ENCODE data around the gene PCOLCE2.

Gene PCOLCE2

DNA sequence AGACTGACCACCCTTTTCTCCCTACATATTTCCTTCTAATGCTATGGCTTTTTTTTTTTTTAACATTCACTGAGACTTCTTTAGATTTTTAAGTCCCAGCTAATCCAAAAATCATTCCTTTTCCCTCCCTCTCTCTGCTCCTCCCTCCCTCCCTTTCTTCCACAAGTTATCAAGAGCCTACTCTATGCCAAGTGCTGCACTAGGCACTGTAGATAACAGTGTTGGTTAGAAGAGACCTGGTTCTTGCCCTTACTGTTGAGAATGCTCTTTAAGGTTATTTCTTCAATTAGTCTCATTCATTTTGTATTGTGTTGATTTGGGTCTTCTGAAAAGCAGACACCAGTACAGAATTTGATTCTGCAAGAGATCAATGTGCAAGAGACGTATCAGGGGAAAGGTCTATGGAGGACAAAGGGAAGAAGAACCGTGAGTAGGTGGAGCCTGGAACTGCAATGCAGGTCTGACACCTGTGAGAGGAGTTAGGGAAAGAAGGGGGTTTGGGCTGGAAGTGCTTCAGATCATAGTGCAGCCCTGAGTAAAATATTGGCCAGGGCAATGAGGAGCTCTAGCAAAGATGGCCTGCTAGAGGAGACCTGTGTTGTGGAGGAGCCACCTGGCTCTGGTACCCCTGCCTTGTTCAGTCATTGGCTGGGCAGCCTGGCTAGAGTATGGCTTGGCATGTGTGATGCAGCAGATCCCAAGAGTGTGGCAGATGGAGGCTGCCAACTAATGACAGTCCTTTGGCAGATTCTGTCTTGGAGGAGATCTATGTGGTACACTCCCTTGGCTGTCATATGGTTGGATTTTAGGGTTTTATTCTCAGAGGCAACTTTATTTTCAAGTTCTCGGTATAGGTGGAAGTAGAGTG lies 9.7 kb upstream of the PCOLCE2 start:
- H3K9me3 Mint-ChIP-seq, result peaks cover 11% of the 10 kb centered on the region
- peaks cover 13% of the 10 kb centered on the region for H3K27me3 Mint-ChIP-seq (ENCODE audit: low read depth, poor library complexity)
- no peak overlapping the region for H3K4me3 Mint-ChIP-seq
- DNase-seq, result no peak
- TF ChIP-seq, protein P1, sequence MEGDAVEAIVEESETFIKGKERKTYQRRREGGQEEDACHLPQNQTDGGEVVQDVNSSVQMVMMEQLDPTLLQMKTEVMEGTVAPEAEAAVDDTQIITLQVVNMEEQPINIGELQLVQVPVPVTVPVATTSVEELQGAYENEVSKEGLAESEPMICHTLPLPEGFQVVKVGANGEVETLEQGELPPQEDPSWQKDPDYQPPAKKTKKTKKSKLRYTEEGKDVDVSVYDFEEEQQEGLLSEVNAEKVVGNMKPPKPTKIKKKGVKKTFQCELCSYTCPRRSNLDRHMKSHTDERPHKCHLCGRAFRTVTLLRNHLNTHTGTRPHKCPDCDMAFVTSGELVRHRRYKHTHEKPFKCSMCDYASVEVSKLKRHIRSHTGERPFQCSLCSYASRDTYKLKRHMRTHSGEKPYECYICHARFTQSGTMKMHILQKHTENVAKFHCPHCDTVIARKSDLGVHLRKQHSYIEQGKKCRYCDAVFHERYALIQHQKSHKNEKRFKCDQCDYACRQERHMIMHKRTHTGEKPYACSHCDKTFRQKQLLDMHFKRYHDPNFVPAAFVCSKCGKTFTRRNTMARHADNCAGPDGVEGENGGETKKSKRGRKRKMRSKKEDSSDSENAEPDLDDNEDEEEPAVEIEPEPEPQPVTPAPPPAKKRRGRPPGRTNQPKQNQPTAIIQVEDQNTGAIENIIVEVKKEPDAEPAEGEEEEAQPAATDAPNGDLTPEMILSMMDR (IDR thresholded peaks at IDR 0.05), result no peak
- no peaks in the 10 kb centered on the region for H3K36me3 Mint-ChIP-seq (ENCODE audit: low read depth)
- H3K4me1 Mint-ChIP-seq, result no peaks in the 10 kb centered on the region
- H3K27ac Mint-ChIP-seq, result no peak overlapping the region

DNA sequence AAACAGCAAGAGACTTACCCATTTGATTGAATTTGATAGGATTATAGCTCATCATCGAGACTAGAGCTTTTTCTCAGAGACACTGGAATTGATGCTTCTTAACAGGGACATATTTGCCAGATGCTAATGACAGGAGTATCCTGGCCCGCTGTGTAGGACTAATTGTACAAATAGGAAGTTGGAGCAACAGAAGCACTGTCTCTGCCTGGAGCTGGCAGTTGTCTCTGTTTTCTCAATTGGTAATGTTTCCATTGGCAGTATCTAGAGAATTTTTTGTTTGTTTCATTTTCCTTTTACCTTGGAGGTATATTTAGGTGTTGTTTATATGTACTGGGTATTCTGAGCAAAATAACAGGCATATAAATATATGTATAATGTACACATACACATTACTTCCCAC lies 8.9 kb upstream of the PCOLCE2 start:
- H3K4me1 Mint-ChIP-seq, result no peaks in the 10 kb centered on the region
- peaks cover 11% of the 10 kb centered on the region for H3K9me3 Mint-ChIP-seq
- no peak for DNase-seq
- peaks cover 13% of the 10 kb centered on the region for H3K27me3 Mint-ChIP-seq (ENCODE audit: low read depth, poor library complexity)
- TF ChIP-seq, protein P1 (IDR thresholded peaks at IDR 0.05), result no peak
- H3K4me3 Mint-ChIP-seq, result no peak overlapping the region
- no peak overlapping the region for H3K27ac Mint-ChIP-seq
- no peaks in the 10 kb centered on the region for H3K36me3 Mint-ChIP-seq (ENCODE audit: low read depth)

- peaks cover 15% of the 10 kb centered on the region for H3K27me3 Mint-ChIP-seq (ENCODE audit: low read depth, poor library complexity)
- no peaks in the 10 kb centered on the region for H3K36me3 Mint-ChIP-seq (ENCODE audit: low read depth)
- no peak for DNase-seq
- H3K9me3 Mint-ChIP-seq, result peaks cover 11% of the 10 kb centered on the region
- no peaks in the 10 kb centered on the region for H3K4me1 Mint-ChIP-seq
- TF ChIP-seq, protein P1 (IDR thresholded peaks at IDR 0.05), result no peak
- H3K4me3 Mint-ChIP-seq, result no peak overlapping the region
- no peak overlapping the region for H3K27ac Mint-ChIP-seq
These were observed 8.1 kb upstream of the PCOLCE2 start for GRCh38 chr3:142896996-142897395.

DNA sequence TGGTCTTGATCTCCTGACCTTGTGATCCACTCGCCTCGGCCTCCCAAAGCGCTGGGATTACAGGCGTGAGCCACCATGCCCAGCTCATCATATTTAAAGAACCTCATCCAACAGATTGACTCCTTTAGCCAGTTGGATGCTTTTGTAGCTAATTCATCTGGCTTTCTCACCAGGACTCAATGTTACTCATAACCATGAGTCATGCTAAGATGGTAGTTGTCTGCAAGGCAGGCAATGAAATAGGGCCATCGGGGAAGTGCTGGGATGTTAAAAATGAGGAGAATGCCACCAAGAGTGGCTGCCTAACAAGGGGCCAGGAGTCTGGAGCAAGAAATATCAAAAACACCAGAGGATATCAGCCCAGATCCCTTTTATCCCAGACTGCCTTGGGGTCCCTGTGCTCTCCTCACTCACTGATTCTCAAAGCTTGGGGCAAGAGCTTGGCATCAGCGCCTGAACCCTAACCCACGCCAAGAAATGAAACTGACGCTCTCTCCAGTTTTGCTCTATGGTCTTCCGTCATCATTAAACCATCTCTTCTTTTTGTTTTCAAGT lies 7.4 kb upstream of the PCOLCE2 start:
- no peak overlapping the region for H3K27ac Mint-ChIP-seq
- no peaks in the 10 kb centered on the region for H3K36me3 Mint-ChIP-seq (ENCODE audit: low read depth)
- H3K9me3 Mint-ChIP-seq, result peaks cover 11% of the 10 kb centered on the region
- peaks cover 14% of the 10 kb centered on the region for H3K27me3 Mint-ChIP-seq (ENCODE audit: low read depth, poor library complexity)
- no peaks in the 10 kb centered on the region for H3K4me1 Mint-ChIP-seq
- no peak for DNase-seq
- no peak overlapping the region for H3K4me3 Mint-ChIP-seq
- TF ChIP-seq, protein P1 (IDR thresholded peaks at IDR 0.05), result no peak

DNA sequence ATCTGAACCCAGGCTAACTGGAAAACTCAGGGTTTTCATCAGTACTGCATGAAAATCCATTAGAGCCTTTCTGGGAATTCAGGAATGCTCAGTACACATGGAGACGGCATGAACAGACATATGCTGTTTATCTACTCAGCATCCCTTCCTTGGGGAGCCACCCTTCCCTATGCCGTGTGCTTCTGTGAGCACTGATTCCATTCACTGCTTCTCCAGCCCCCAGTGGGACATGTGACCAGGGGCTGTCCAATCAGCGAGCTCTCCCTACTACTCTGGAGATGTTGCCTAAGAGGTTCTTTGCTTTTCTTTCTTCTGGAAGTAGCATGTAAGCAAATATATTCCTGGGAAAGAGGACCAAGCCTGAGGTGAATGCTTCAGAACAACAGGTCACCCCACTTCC lies 5.6 kb upstream of the PCOLCE2 start:
- Mint-ChIP-seq H3K4me3 (no peak overlapping the region), H3K36me3 (ENCODE audit: low read depth) (no peaks in the 10 kb centered on the region), H3K4me1 (peaks cover 2% of the 10 kb centered on the region), H3K27ac (no peak overlapping the region), H3K27me3 (ENCODE audit: low read depth, poor library complexity) (peaks cover 22% of the 10 kb centered on the region), H3K9me3 (peaks cover 11% of the 10 kb centered on the region)
- TF ChIP-seq, protein P1 (IDR thresholded peaks at IDR 0.05), result no peak
- no peak for DNase-seq
